Sigmoid colon (tissue), 7 donors: ENCODE data around the gene SBF2. TPM values are rescaled to one million over a fixed set of nuclear protein-coding genes. Genes with fewer than 3 reads are reported as not detected.

Experiments used
- DNase-seq: peaks from one replicate; pipeline ENCODE4 v3.0.0-alpha.2; 2019
- H3K27ac ChIP-seq, 4 donors: fragments of 200-600 bp; sonication (generic); one replicate each; pipeline ENCODE4 v1.5.1; 2016 to 2019; ENCODE audit warnings: mild to moderate bottlenecking in 1 of 4
- H3K27me3 ChIP-seq, 3 donors: fragments of 200-600 bp; sonication (generic); one replicate each; pipeline ENCODE4 v1.5.1; 2019; ENCODE audit warnings: mild to moderate bottlenecking in 1 of 3
- H3K36me3 ChIP-seq, 4 donors: fragments of 200-600 bp; sonication (generic); one replicate each; pipeline ENCODE4 v1.5.1; 2016 to 2019
- H3K4me1 ChIP-seq, 4 donors: fragments of 200-600 bp; sonication (generic); one replicate each; pipeline ENCODE4 v1.5.1; 2017 to 2019
- H3K4me3 ChIP-seq, 4 donors: fragments of 200-600 bp; sonication (generic); one replicate each; pipeline ENCODE4 v1.5.1; 2017 to 2019; ENCODE audit warnings: mild to moderate bottlenecking in 2 of 4, moderate library complexity in 1 of 4
- H3K9me3 ChIP-seq, 4 donors: fragments of 200-600 bp in 3 of 4; sonication (generic) in 3 of 4; one replicate each; pipeline versions ENCODE4 v1.5.1 to v1.6.1; 2013 to 2019
- EP300 ChIP-seq, 4 donors: sonication (generic); formaldehyde crosslinking; IDR thresholded peaks; one replicate each; pipeline ENCODE4 v1.6.1; 2017; ENCODE audit warnings: antibody characterized with exemption in 4 of 4
- POLR2A ChIP-seq, 2 donors: fragments of 450-650 bp; IDR thresholded peaks; one replicate each; pipeline ENCODE4 v1.6.1; 2016; ENCODE audit warnings: antibody characterized with exemption in 2 of 2, mild to moderate bottlenecking in 2 of 2, moderate library complexity in 2 of 2
- POLR2AphosphoS5 ChIP-seq, 4 donors: sonication (generic); formaldehyde crosslinking; IDR thresholded peaks; one replicate each; pipeline ENCODE4 v1.6.1; 2017; ENCODE audit warnings: antibody characterized with exemption in 4 of 4
- WGBS, 2 donors: extraction: QIAGEN DNeasy Blood & Tissue Kit; methylation state at CpG; one replicate each; pipeline ENCODE4 v1.1.7; 2013; 5-methylcytosine and 5-hydroxymethylcytosine counted together
- intact Hi-C: fragments of 100-400 bp; cut with DNase I; formaldehyde crosslinking; loops from one replicate; pipeline ENCODE4 v1.15.1; 2023
- polyA plus RNA-seq, 3 donors: library from polyadenylated mRNA; stranded (reverse); fragments of 200-250 nt; gene quantifications; one replicate each; pipeline ENCODE4 v1.2.3, GENCODE V29; 2013
- total RNA-seq, 4 donors: library from RNA; depleted of rRNA; stranded (reverse); fragments of >200 nt; gene quantifications; one replicate each; pipeline ENCODE4 v1.1.0, GENCODE V29; 2016
- TF ChIP-seq, protein P1 (sequence below), 4 experiments: fragments of 450-650 bp in 3 of 4; fragments of 200-600 bp in 1 of 4; IDR thresholded peaks; one replicate each; pipeline ENCODE4 v1.5.1; 2016 to 2019; ENCODE audit warnings: antibody characterized with exemption in 4 of 4, mild to moderate bottlenecking in 3 of 4, moderate library complexity in 2 of 4
- donor health status: healthy with polysubstance abuse.
- donor health status: Bipolar disorder and iron deficiency.
- donor health status: healthy.

SBF2 gene
- total and polyA plus RNA-seq, 7 donors: 9.5 to 67.5 (median 47.1) TPM

DNA sequence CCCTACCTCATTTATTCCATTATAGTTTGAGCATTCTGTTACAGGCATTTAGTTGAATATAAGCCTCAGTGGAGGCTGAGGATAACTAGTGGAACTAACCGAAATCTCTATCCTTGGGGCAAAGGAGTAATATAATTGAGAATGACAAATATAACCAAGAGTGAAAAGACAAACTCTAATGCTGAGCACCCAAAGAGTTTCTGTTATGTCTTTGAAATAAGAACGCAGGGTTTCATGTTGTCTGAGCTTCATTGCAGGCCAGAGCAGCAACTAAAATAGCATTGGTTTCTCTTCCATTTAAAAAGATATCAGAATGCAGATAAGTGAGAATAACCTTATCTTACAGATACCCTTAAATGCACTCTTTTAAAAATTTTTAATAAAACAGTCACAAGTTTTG lies 131.8 kb downstream of the SBF2 start:
- 94 to 95% methylated on average over 2 of the region's 2 CpGs for WGBS, 2 donors
- H3K27me3 ChIP-seq: no peaks in the 10 kb centered on the region
- H3K36me3 ChIP-seq: no peaks in the 10 kb centered on the region
- no peaks in the 10 kb centered on the region for H3K9me3 ChIP-seq
- intact Hi-C loops: no loop called here
- peaks cover 0 to 38% (median 21%) of the 10 kb centered on the region in 4 donors for H3K4me1 ChIP-seq
- TF ChIP-seq, protein P1, sequence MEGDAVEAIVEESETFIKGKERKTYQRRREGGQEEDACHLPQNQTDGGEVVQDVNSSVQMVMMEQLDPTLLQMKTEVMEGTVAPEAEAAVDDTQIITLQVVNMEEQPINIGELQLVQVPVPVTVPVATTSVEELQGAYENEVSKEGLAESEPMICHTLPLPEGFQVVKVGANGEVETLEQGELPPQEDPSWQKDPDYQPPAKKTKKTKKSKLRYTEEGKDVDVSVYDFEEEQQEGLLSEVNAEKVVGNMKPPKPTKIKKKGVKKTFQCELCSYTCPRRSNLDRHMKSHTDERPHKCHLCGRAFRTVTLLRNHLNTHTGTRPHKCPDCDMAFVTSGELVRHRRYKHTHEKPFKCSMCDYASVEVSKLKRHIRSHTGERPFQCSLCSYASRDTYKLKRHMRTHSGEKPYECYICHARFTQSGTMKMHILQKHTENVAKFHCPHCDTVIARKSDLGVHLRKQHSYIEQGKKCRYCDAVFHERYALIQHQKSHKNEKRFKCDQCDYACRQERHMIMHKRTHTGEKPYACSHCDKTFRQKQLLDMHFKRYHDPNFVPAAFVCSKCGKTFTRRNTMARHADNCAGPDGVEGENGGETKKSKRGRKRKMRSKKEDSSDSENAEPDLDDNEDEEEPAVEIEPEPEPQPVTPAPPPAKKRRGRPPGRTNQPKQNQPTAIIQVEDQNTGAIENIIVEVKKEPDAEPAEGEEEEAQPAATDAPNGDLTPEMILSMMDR (IDR thresholded peaks at IDR 0.05): no peak
- TF ChIP-seq POLR2AphosphoS5 (IDR thresholded peaks at IDR 0.05) (no peak), EP300 (IDR thresholded peaks at IDR 0.05) (no peak), POLR2A (IDR thresholded peaks at IDR 0.05) (no peak)
- no peak overlapping the region for H3K27ac ChIP-seq
- no peak for DNase-seq
- no peak overlapping the region for H3K4me3 ChIP-seq

DNA sequence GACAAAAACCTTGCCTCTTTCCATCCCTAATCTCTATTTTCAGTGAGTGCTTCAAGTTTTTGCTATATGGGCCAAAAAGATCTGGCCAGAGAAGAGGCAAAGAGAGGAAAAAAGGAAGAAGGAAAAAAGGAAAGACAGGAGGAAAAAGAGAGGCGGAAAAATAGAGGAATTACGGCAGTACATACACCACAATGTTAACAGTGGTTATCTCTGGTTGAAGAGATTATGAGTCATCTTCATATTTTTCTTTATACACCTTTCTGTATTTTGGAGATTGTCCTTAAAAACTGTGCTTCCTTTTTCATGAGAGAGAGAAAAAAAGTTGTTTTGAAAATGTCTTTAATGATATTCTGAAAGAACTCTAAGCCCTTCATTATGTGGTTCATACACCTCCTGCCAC lies 133.7 kb downstream of the SBF2 start:
- Histone ChIP-seq H3K27me3 (no peaks in the 10 kb centered on the region), H3K27ac (no peak overlapping the region), H3K4me3 (no peak overlapping the region), H3K4me1 (peaks cover 0 to 36% (median 17%) of the 10 kb centered on the region in 4 donors), H3K36me3 (no peaks in the 10 kb centered on the region), H3K9me3 (no peaks in the 10 kb centered on the region)
- DNase-seq: no peak
- no peak for TF ChIP-seq EP300 (IDR thresholded peaks at IDR 0.05)
- TF ChIP-seq, protein P1 (IDR thresholded peaks at IDR 0.05): no peak
- no peak for TF ChIP-seq POLR2A (IDR thresholded peaks at IDR 0.05)
- 92 to 98% methylated on average over 2 of the region's 2 CpGs for WGBS, 2 donors
- intact Hi-C loops: no loop called here

DNA sequence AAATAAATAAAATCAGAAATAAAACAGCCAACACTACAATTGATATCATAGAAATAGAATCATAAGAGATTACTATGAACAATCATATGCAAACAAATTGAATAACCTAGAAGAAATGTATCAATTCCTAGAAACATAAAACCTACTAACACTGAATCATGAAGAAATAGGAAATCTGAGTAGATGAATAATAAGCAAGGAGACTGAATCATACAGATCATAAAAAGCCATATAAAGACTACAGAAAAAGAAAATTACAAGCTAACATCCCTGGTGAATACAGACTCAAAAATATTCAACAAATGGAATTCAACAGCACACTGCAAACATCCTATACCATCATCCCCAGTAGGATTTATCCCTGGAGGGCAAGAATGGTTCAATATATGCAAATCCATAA lies 135.6 kb downstream of the SBF2 start:
- Histone ChIP-seq H3K27me3 (no peaks in the 10 kb centered on the region), H3K27ac (no peak overlapping the region), H3K36me3 (no peaks in the 10 kb centered on the region), H3K9me3 (no peaks in the 10 kb centered on the region), H3K4me3 (no peak overlapping the region), H3K4me1 (peaks cover 0 to 19% (median 9%) of the 10 kb centered on the region in 4 donors)
- TF ChIP-seq POLR2A (IDR thresholded peaks at IDR 0.05) (no peak), POLR2AphosphoS5 (IDR thresholded peaks at IDR 0.05) (no peak), EP300 (IDR thresholded peaks at IDR 0.05) (no peak)
- TF ChIP-seq, protein P1 (IDR thresholded peaks at IDR 0.05): no peak
- intact Hi-C loops: no loop called here
- no peak for DNase-seq

DNA sequence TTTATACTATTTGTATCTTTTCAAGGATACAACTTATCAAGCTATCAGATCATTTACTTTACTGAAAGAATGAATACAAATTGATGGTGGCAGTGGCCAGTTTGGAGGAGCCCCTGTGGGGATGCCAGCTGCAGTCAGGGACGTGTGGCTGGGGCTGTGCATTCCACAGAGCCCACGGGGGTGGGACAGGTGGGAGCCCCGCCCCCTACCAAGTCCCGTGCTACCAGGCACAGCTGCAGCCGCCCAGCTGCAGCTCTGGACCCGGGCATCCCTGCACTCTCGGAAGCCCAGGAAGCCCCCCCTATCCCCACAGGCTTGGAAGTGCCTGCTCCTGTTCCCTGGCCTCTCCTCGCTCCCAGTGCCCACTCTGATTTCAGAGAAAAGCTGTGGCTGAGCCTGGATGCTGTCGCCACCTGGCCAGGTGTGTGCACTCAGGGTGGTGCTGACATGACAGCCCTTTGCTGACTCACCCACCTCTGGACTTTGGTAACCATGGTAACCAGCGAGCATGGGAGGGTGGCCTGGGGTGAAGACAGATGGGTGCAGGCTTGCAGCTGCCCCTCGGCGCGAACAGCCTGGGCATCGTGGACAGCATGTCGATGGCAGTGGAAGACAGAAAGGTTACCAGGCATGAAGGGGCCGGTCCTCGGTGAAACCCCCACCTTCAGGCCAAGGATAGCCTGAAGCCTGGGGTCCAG lies 138.1 kb downstream of the SBF2 start:
- H3K9me3 ChIP-seq: no peaks in the 10 kb centered on the region
- no peaks in the 10 kb centered on the region for H3K36me3 ChIP-seq
- H3K27ac ChIP-seq: no peak overlapping the region
- no peaks in the 10 kb centered on the region for H3K4me1 ChIP-seq
- WGBS, 2 donors: 95 to 97% methylated on average over 17 of the region's 17 CpGs
- no peak for DNase-seq
- intact Hi-C loops: no loop called here
- H3K4me3 ChIP-seq: no peak overlapping the region
- H3K27me3 ChIP-seq: no peaks in the 10 kb centered on the region
- TF ChIP-seq POLR2AphosphoS5 (IDR thresholded peaks at IDR 0.05) (no peak), EP300 (IDR thresholded peaks at IDR 0.05) (no peak)

DNA sequence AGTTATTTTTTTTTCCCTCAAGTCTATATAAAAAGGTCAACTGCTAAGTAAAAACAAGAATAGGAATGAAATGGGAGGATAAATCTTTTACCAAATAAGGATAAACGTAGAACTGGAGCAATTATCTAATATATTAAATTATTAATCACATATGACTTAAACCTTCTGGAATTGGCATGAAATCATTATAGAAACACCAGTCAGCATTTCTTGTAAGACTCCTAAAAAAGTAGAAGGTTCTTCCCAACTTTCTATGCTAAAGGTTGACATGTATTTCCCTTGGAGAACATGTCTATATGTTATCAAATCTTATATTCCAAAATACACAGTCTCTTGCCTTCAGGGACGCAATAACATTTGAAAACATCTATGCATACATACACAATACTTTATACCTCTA lies 143.2 kb downstream of the SBF2 start:
- DNase-seq: no peak
- Histone ChIP-seq H3K27ac (no peak overlapping the region), H3K9me3 (no peaks in the 10 kb centered on the region), H3K4me1 (peaks cover 0 to 6% (median 0%) of the 10 kb centered on the region in 4 donors), H3K4me3 (no peak overlapping the region), H3K36me3 (no peaks in the 10 kb centered on the region), H3K27me3 (no peaks in the 10 kb centered on the region)
- no peak for TF ChIP-seq POLR2AphosphoS5 (IDR thresholded peaks at IDR 0.05)
- no peak for TF ChIP-seq EP300 (IDR thresholded peaks at IDR 0.05)
- TF ChIP-seq POLR2A (IDR thresholded peaks at IDR 0.05): no peak
- TF ChIP-seq, protein P1 (IDR thresholded peaks at IDR 0.05): no peak
- intact Hi-C loops: no loop called here
- WGBS, 2 donors: 93 to 94% methylated on average over 2 of the region's 2 CpGs
